ENCODE results near the gene DIPK1B. TPM values are rescaled to one million over a fixed set of nuclear protein-coding genes. Genes with fewer than 3 reads are reported as not detected.
"Not testable (repeated sequence)": the region's sequence is repeated elsewhere in the genome, so short reads cannot be mapped to it uniquely, and the experiment has no call there.

Gene DIPK1B
- total RNA-seq, 6 experiments from 2014 or later = not detected

- not testable (repeated sequence) for H3K4me3 Mint-ChIP-seq; H3K36me3 Mint-ChIP-seq (ENCODE audit: low read depth); H3K27ac Mint-ChIP-seq; H3K9me3 Mint-ChIP-seq; H3K4me1 Mint-ChIP-seq (ENCODE audit: low read depth)
- TF ChIP-seq CTCF (IDR thresholded peaks at IDR 0.05) = peak; percentile 68
- peaks cover 11% of the 10 kb centered on the region for H3K27me3 Mint-ChIP-seq (ENCODE audit: insufficient read depth)
- peak; percentile 37 for DNase-seq
Measured at GRCh38 chr9:136766410-136767120, 54.2 kb downstream of the DIPK1B start.

DNA sequence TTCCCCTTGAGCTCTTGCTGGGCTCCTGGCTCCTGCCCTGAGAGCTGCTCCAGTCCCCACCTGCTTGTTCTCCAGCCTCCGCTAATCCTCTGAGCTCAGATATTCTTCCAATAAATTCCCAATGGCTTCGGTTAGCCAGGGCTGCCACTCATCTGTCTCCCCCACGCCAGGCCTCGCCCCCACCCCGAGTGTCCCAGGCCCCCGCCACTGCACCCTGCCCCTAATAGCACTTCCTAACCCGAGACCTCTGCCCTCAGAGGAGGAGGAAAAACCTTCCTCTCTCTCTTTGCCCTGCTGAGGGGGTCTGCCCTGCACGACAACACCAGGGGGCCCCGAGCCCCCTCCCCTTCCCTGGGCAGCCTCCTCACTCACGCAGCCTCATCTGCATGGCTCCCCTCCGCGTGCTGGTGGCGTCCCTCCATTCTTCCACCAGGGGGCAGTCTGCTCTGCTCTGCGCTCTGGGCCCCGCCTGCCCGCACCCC lies 57.4 kb downstream of the DIPK1B start:
- no peak for DNase-seq
- Mint-ChIP-seq H3K36me3 (ENCODE audit: low read depth) (peaks cover 9% of the 10 kb centered on the region), H3K9me3 (peaks cover 11% of the 10 kb centered on the region), H3K4me3 (no peak overlapping the region), H3K4me1 (ENCODE audit: low read depth) (no peaks in the 10 kb centered on the region), H3K27me3 (ENCODE audit: insufficient read depth) (peaks cover 11% of the 10 kb centered on the region), H3K27ac (no peak overlapping the region)
- peak; percentile 59; the same call in 1 of the 2 replicates for TF ChIP-seq CTCF (IDR thresholded peaks at IDR 0.05)

DNA sequence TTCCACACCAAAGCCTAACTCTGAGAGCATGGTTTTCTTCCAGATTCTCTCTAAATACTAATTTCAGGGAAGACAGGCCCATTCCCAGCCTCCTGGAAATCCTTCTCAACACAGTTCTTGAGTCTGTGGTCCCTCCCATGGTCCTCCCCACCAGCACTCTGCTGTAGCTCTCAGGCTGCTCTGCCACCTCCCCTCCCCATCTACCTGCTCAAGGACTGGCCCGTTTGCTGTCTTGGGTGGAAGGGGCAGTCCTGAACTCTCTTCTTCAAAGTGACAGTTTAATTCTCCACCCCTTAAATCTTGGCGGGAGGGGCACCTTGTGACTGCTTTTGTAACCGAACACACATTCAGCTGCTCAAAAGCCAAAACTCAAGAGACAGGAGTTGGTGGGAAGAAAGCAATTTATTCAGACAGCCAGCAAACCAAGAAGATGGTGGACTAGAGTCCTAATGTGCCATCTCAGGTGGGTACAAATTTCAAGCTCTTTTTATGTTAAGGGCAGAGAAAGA lies 59.6 kb downstream of the DIPK1B start:
- no peak overlapping the region for H3K4me3 Mint-ChIP-seq
- peaks cover 11% of the 10 kb centered on the region for H3K9me3 Mint-ChIP-seq
- DNase-seq = no peak
- peaks cover 3% of the 10 kb centered on the region; the same call in 1 of the 2 replicates for H3K4me1 Mint-ChIP-seq (ENCODE audit: low read depth)
- H3K36me3 Mint-ChIP-seq (ENCODE audit: low read depth) = peaks cover 9% of the 10 kb centered on the region
- H3K27me3 Mint-ChIP-seq (ENCODE audit: insufficient read depth) = peaks cover 14% of the 10 kb centered on the region
- no peak overlapping the region for H3K27ac Mint-ChIP-seq
- no peak for TF ChIP-seq CTCF (IDR thresholded peaks at IDR 0.05)

DNA sequence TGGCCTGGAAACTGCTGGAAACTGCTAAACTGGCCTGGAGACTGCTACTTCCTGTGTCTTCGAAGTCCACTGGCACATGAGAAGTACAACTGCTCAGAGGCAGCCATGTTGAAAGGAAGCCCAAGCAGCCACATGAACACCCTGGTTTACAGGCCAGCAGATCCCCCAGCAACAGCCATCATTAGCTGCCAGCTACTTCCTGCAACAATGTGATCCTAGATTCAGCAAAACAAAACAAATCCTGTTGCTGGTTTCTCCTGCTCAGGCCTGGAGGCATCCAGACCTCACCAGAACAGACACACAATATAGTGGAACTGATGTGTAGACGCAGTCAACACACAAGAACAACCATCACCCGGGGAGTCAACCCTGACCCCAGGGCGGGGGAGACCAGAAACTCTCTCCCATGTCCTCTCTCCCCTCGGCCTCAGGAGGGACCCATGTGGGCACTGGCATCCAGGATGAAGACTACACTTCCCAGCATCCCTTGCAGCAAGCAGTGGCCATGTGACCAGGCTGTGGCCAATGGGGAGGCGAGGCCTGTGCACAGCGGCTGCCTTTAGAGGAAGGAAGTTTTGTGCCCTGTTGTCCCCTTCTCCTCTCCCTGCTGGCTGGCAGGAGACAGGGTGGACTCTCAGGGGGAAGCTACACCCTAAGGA lies 61.1 kb downstream of the DIPK1B start:
- no peak for TF ChIP-seq CTCF (IDR thresholded peaks at IDR 0.05)
- Mint-ChIP-seq H3K36me3 (ENCODE audit: low read depth) (peaks cover 9% of the 10 kb centered on the region), H3K27ac (no peak overlapping the region), H3K27me3 (ENCODE audit: insufficient read depth) (peaks cover 25% of the 10 kb centered on the region), H3K4me1 (ENCODE audit: low read depth) (peaks cover 6% of the 10 kb centered on the region; the same call in 1 of the 2 replicates), H3K9me3 (peaks cover 11% of the 10 kb centered on the region), H3K4me3 (no peak overlapping the region)
- DNase-seq = no peak

Small RNA genes within 50 kb of the gene (microRNA-seq; reads per million reads assigned to microRNA genes)
- 379 reads per million, percentile 64 among the genes with 10 or more reads in this experiment for gene MIR126
- not detected for gene MIR6722

Other genes starting within 250 kb of the DIPK1B start
- gene SEC16A, start 229.5 kb upstream of the DIPK1B start, total RNA-seq (2021; fragmentation: NEBNext Ultra II Directional; extraction: Animal tissue kit (Norgen Biotek cat#: 25700)) = 10 to 100 TPM; 63.2 to 98.6 (median 75.5) TPM
- gene NOTCH1, start 166.5 kb upstream of the DIPK1B start, total RNA-seq (2021; fragmentation: NEBNext Ultra II Directional; extraction: Animal tissue kit (Norgen Biotek cat#: 25700)) = 10 to 100 TPM; 12.1 to 17.1 (median 14.7) TPM
- 1 to 10 TPM; 3.5 to 6.3 (median 5.6) TPM for gene EGFL7, start 49.7 kb upstream of the DIPK1B start, total RNA-seq (2021; fragmentation: NEBNext Ultra II Directional; extraction: Animal tissue kit (Norgen Biotek cat#: 25700))
- gene AGPAT2, start 25.1 kb upstream of the DIPK1B start, total RNA-seq (2021; fragmentation: NEBNext Ultra II Directional; extraction: Animal tissue kit (Norgen Biotek cat#: 25700)) = 10 to 100 TPM; 48.7 to 58.4 (median 54.8) TPM
- not detected for gene LCN10, start 30.4 kb downstream of the DIPK1B start, total RNA-seq (2021; fragmentation: NEBNext Ultra II Directional; extraction: Animal tissue kit (Norgen Biotek cat#: 25700))
- gene LCN6, start 36.0 kb downstream of the DIPK1B start, total RNA-seq (2021; fragmentation: NEBNext Ultra II Directional; extraction: Animal tissue kit (Norgen Biotek cat#: 25700)) = not detected
- not detected for gene LCN8, start 45.7 kb downstream of the DIPK1B start, total RNA-seq (2021; fragmentation: NEBNext Ultra II Directional; extraction: Animal tissue kit (Norgen Biotek cat#: 25700))
- not detected for gene LCN15, start 51.9 kb downstream of the DIPK1B start, total RNA-seq (2021; fragmentation: NEBNext Ultra II Directional; extraction: Animal tissue kit (Norgen Biotek cat#: 25700))
- gene TMEM141, start 78.8 kb downstream of the DIPK1B start, total RNA-seq (2021; fragmentation: NEBNext Ultra II Directional; extraction: Animal tissue kit (Norgen Biotek cat#: 25700)) = 10 to 100 TPM; 46.1 to 62.2 (median 52.6) TPM
- under 1 TPM; 0.25 to 0.87 (median 0.34) TPM for gene CCDC183, start 83.8 kb downstream of the DIPK1B start, total RNA-seq (2021; fragmentation: NEBNext Ultra II Directional; extraction: Animal tissue kit (Norgen Biotek cat#: 25700))
- 10 to 100 TPM; 77.8 to 87.7 (median 84.0) TPM for gene RABL6, start 95.4 kb downstream of the DIPK1B start, total RNA-seq (2021; fragmentation: NEBNext Ultra II Directional; extraction: Animal tissue kit (Norgen Biotek cat#: 25700))
- 1 to 10 TPM; 4.5 to 8.0 (median 5.3) TPM for gene AJM1, start 129.9 kb downstream of the DIPK1B start, total RNA-seq (2021; fragmentation: NEBNext Ultra II Directional; extraction: Animal tissue kit (Norgen Biotek cat#: 25700))
- gene PHPT1, start 136.8 kb downstream of the DIPK1B start, total RNA-seq (2021; fragmentation: NEBNext Ultra II Directional; extraction: Animal tissue kit (Norgen Biotek cat#: 25700)) = 100 to 1,000 TPM; 156 to 181 (median 169) TPM
- 1 to 10 TPM; 2.3 to 3.4 (median 3.0) TPM for gene MAMDC4, start 139.8 kb downstream of the DIPK1B start, total RNA-seq (2021; fragmentation: NEBNext Ultra II Directional; extraction: Animal tissue kit (Norgen Biotek cat#: 25700))
- 100 to 1,000 TPM; 369 to 460 (median 443) TPM for gene EDF1, start 153.7 kb downstream of the DIPK1B start, total RNA-seq (2021; fragmentation: NEBNext Ultra II Directional; extraction: Animal tissue kit (Norgen Biotek cat#: 25700))
- gene TRAF2, start 173.9 kb downstream of the DIPK1B start, total RNA-seq (2021; fragmentation: NEBNext Ultra II Directional; extraction: Animal tissue kit (Norgen Biotek cat#: 25700)) = 10 to 100 TPM; 11.1 to 15.9 (median 13.6) TPM
- 100 to 1,000 TPM in 1 of 6 experiments, 10 to 100 TPM in 5; 89.1 to 102 (median 94.4) TPM for gene FBXW5, start 232.2 kb downstream of the DIPK1B start, total RNA-seq (2021; fragmentation: NEBNext Ultra II Directional; extraction: Animal tissue kit (Norgen Biotek cat#: 25700))
- gene C8G, start 232.7 kb downstream of the DIPK1B start, total RNA-seq (2021; fragmentation: NEBNext Ultra II Directional; extraction: Animal tissue kit (Norgen Biotek cat#: 25700)) = 1 to 10 TPM in 3 of 6 experiments, under 1 TPM in 3; 0.51 to 1.8 (median 0.97) TPM
- gene LCN12, start 239.7 kb downstream of the DIPK1B start, total RNA-seq (2021; fragmentation: NEBNext Ultra II Directional; extraction: Animal tissue kit (Norgen Biotek cat#: 25700)) = under 1 TPM in 2 of 6 experiments, not detected in 4; 0.14 to 0.31 TPM